GM19239 (cell line): ENCODE data around the gene FMN2.

Experiments
- DNase-seq: peaks from one replicate; pipeline ENCODE4 v3.0.0; 2011; ENCODE audit warnings: low spot score; ENCODE audit not compliant: insufficient read length
- FAIRE-seq: peaks from 2 replicates; lab custom pipeline; 2011; peaks lifted over from hg19 to GRCh38; lab: Jason Lieb, UNC

FMN2 gene

GRCh38 chr1:240189386-240189989 is 97.8 kb downstream of the FMN2 start:
- DNase-seq (peak; percentile 9), FAIRE-seq (peak; percentile 78)

- no peak for DNase-seq
- FAIRE-seq = no peak
Measured at GRCh38 chr1:240190881-240191401, 99.3 kb downstream of the FMN2 start.

GRCh38 chr1:240192851-240193250 is 101.2 kb downstream of the FMN2 start:
- no peak for DNase-seq
- FAIRE-seq = no peak

- DNase-seq (no peak), FAIRE-seq (no peak)
Measured at GRCh38 chr1:240193679-240194078, 102.0 kb downstream of the FMN2 start.

GRCh38 chr1:240194120-240194519 is 102.4 kb downstream of the FMN2 start:
- no peak for FAIRE-seq
- no peak for DNase-seq

- FAIRE-seq (no peak), DNase-seq (no peak)
Measured at GRCh38 chr1:240198376-240198775, 106.7 kb downstream of the FMN2 start.

GRCh38 chr1:240199758-240200645 is 108.3 kb downstream of the FMN2 start:
- DNase-seq = no peak
- no peak for FAIRE-seq

GRCh38 chr1:240201931-240202330 is 110.2 kb downstream of the FMN2 start:
- DNase-seq = no peak
- FAIRE-seq = no peak

- DNase-seq = no peak
- no peak for FAIRE-seq
Measured at GRCh38 chr1:240207073-240207709, 115.5 kb downstream of the FMN2 start.

GRCh38 chr1:240210026-240210425 is 118.3 kb downstream of the FMN2 start:
- FAIRE-seq (no peak), DNase-seq (no peak)

- FAIRE-seq (no peak), DNase-seq (no peak)
Measured at GRCh38 chr1:240212556-240212955, 120.9 kb downstream of the FMN2 start.

GRCh38 chr1:240217403-240217802 is 125.7 kb downstream of the FMN2 start:
- FAIRE-seq (no peak), DNase-seq (no peak)

- FAIRE-seq (no peak), DNase-seq (no peak)
Measured at GRCh38 chr1:240219104-240219503, 127.4 kb downstream of the FMN2 start.

GRCh38 chr1:240226102-240226501 is 134.4 kb downstream of the FMN2 start:
- no peak for DNase-seq
- no peak for FAIRE-seq

- FAIRE-seq = no peak
- DNase-seq = no peak
Measured at GRCh38 chr1:240230816-240231215, 139.1 kb downstream of the FMN2 start.

- no peak for FAIRE-seq
- DNase-seq = no peak
Measured at GRCh38 chr1:240232530-240232929, 140.8 kb downstream of the FMN2 start.

GRCh38 chr1:240234485-240235210 is 143.0 kb downstream of the FMN2 start:
- no peak for FAIRE-seq

GRCh38 chr1:240235521-240236288 is 144.0 kb downstream of the FMN2 start:
- FAIRE-seq = no peak

More at GRCh38 chr1:240234485-240235210, 143.0 kb downstream of the FMN2 start:
- no peak for DNase-seq

GRCh38 chr1:240237305-240237721 is 145.6 kb downstream of the FMN2 start:
- FAIRE-seq (no peak), DNase-seq (no peak)

More at GRCh38 chr1:240235521-240236288, 144.0 kb downstream of the FMN2 start:
- no peak for DNase-seq
